ENCODE results near the gene CXCR1. TPM values are rescaled to one million over a fixed set of nuclear protein-coding genes. Genes with fewer than 3 reads are reported as not detected.

Gene CXCR1
- polyA plus RNA-seq, 1 of the 3 experiments (the other 2 are of a cell fraction): not detected

- Histone ChIP-seq H3K27ac (ENCODE audit: low read depth in 2 of 2, low read length in 1 of 2) (no peak overlapping the region), H3K9me2 (no peaks in the 10 kb centered on the region), H3F3A (replicated peaks; ENCODE audit: insufficient read depth) (no peaks in the 10 kb centered on the region), H3K4me3 (ENCODE audit: low read depth in 2 of 2, low read length in 1 of 2) (no peak overlapping the region), H3K36me3 (replicated peaks in 1 of 2; ENCODE audit: control insufficient read depth in 1 of 2, insufficient read depth in 2 of 2, low read length in 1 of 2) (no peaks in the 10 kb centered on the region), H3K27me3 (ENCODE audit: insufficient read depth) (peaks cover 13% of the 10 kb centered on the region; the same call in 1 of the 2 replicates), H3K4me1 (ENCODE audit: control insufficient read depth in 1 of 2, insufficient read depth in 2 of 2, low read depth in 1 of 2, low read length in 1 of 2) (no peaks in the 10 kb centered on the region), H3K79me2 (ENCODE audit: insufficient read depth) (no peaks in the 10 kb centered on the region), H3K9ac (no peak overlapping the region), H2AFZ (ENCODE audit: low read depth) (no peak overlapping the region), H3K9me3 (no peaks in the 10 kb centered on the region), H4K20me1 (ENCODE audit: insufficient read depth) (no peaks in the 10 kb centered on the region), H3K4me2 (no peak overlapping the region)
- ChIA-PET POLR2A (no interaction called here), CTCF (no interaction called here)
- no peak for DNase-seq
- TF ChIP-seq, protein P1, sequence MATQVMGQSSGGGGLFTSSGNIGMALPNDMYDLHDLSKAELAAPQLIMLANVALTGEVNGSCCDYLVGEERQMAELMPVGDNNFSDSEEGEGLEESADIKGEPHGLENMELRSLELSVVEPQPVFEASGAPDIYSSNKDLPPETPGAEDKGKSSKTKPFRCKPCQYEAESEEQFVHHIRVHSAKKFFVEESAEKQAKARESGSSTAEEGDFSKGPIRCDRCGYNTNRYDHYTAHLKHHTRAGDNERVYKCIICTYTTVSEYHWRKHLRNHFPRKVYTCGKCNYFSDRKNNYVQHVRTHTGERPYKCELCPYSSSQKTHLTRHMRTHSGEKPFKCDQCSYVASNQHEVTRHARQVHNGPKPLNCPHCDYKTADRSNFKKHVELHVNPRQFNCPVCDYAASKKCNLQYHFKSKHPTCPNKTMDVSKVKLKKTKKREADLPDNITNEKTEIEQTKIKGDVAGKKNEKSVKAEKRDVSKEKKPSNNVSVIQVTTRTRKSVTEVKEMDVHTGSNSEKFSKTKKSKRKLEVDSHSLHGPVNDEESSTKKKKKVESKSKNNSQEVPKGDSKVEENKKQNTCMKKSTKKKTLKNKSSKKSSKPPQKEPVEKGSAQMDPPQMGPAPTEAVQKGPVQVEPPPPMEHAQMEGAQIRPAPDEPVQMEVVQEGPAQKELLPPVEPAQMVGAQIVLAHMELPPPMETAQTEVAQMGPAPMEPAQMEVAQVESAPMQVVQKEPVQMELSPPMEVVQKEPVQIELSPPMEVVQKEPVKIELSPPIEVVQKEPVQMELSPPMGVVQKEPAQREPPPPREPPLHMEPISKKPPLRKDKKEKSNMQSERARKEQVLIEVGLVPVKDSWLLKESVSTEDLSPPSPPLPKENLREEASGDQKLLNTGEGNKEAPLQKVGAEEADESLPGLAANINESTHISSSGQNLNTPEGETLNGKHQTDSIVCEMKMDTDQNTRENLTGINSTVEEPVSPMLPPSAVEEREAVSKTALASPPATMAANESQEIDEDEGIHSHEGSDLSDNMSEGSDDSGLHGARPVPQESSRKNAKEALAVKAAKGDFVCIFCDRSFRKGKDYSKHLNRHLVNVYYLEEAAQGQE (IDR thresholded peaks at IDR 0.05; ENCODE audit: low read depth, low read length): no peak
- TF ChIP-seq MEF2A (IDR thresholded peaks at IDR 0.05; ENCODE audit: borderline replicate concordance, low read depth): no peak
- 30% methylated on average over 3 of the region's 3 CpGs for WGBS (ENCODE audit: low lambda C conversion rate)
Measured at GRCh38 chr2:218145124-218145523, 21.6 kb downstream of the CXCR1 start.

DNA sequence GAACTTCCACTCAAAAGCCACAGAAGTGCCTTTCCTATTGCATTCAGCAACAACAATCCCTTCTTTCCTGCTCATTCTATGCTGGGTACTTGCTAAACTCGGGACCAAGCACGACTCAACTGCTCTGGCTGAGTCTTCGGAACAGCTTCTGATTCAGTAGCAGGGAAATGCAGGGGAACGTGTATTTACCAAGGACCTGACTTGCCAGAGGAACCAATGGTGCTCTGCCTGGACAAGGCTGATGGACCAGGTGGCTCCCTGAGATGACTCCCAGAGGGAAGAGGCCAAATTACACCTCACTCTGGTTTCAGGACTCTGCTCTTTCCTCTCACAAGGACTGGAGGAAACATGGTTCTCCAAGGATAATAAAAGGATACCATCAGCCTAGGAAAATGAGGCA, 28.7 kb downstream of the CXCR1 start:
- H3K79me2 ChIP-seq (ENCODE audit: insufficient read depth): no peaks in the 10 kb centered on the region
- no peaks in the 10 kb centered on the region for H3K36me3 ChIP-seq (replicated peaks in 1 of 2; ENCODE audit: control insufficient read depth in 1 of 2, insufficient read depth in 2 of 2, low read length in 1 of 2)
- no peaks in the 10 kb centered on the region for H3K4me1 ChIP-seq (ENCODE audit: control insufficient read depth in 1 of 2, insufficient read depth in 2 of 2, low read depth in 1 of 2, low read length in 1 of 2)
- DNase-seq: no peak
- CTCF ChIA-PET: interaction anchor here (0.5 kb wide), 1 partner anchor 69 kb away, joined by 3 read pairs; no protein-coding TSS in a partner anchor
- 56% methylated on average over 3 of the region's 4 CpGs for WGBS (ENCODE audit: low lambda C conversion rate)
- H3K27me3 ChIP-seq (ENCODE audit: insufficient read depth): peaks cover 47% of the 10 kb centered on the region; the same call in 1 of the 2 replicates
- H3F3A ChIP-seq (replicated peaks; ENCODE audit: insufficient read depth): no peaks in the 10 kb centered on the region
- H3K27ac ChIP-seq (ENCODE audit: low read depth in 2 of 2, low read length in 1 of 2): no peak overlapping the region
- no peaks in the 10 kb centered on the region for H4K20me1 ChIP-seq (ENCODE audit: insufficient read depth)
- no peak overlapping the region for H3K4me3 ChIP-seq (ENCODE audit: low read depth in 2 of 2, low read length in 1 of 2)
- H2AFZ ChIP-seq (ENCODE audit: low read depth): no peak overlapping the region
- H3K9me2 ChIP-seq: no peaks in the 10 kb centered on the region
- POLR2A ChIA-PET: no interaction called here
- H3K9me3 ChIP-seq: no peaks in the 10 kb centered on the region
- H3K9ac ChIP-seq: no peak overlapping the region
- no peak overlapping the region for H3K4me2 ChIP-seq
- TF ChIP-seq SIN3A (IDR thresholded peaks at IDR 0.05; ENCODE audit: borderline replicate concordance, low read depth, low read length): no peak
- no peak for TF ChIP-seq RCOR1 (IDR thresholded peaks at IDR 0.05; ENCODE audit: low read length)
- TF ChIP-seq, protein P2, sequence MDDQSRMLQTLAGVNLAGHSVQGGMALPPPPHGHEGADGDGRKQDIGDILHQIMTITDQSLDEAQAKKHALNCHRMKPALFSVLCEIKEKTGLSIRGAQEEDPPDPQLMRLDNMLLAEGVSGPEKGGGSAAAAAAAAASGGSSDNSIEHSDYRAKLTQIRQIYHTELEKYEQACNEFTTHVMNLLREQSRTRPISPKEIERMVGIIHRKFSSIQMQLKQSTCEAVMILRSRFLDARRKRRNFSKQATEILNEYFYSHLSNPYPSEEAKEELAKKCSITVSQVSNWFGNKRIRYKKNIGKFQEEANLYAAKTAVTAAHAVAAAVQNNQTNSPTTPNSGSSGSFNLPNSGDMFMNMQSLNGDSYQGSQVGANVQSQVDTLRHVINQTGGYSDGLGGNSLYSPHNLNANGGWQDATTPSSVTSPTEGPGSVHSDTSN (IDR thresholded peaks at IDR 0.05): no peak
- no peak for TF ChIP-seq FOXJ3 (CRISPR knock-in tag; IDR thresholded peaks at IDR 0.05)
- no peak for TF ChIP-seq GABPA (IDR thresholded peaks at IDR 0.05; ENCODE audit: low read depth)
- TF ChIP-seq, protein P3, sequence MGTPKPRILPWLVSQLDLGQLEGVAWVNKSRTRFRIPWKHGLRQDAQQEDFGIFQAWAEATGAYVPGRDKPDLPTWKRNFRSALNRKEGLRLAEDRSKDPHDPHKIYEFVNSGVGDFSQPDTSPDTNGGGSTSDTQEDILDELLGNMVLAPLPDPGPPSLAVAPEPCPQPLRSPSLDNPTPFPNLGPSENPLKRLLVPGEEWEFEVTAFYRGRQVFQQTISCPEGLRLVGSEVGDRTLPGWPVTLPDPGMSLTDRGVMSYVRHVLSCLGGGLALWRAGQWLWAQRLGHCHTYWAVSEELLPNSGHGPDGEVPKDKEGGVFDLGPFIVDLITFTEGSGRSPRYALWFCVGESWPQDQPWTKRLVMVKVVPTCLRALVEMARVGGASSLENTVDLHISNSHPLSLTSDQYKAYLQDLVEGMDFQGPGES (IDR thresholded peaks at IDR 0.05; ENCODE audit: low read depth, low read length): no peak
- TF ChIP-seq TAF1 (IDR thresholded peaks at IDR 0.05; ENCODE audit: borderline replicate concordance, low read depth, low read length): no peak
- no peak for TF ChIP-seq USF1 (IDR thresholded peaks at IDR 0.05; ENCODE audit: borderline replicate concordance, low read depth)
- TF ChIP-seq MEF2A (IDR thresholded peaks at IDR 0.05; ENCODE audit: borderline replicate concordance, low read depth): no peak
- TF ChIP-seq NFIC (IDR thresholded peaks at IDR 0.05; ENCODE audit: borderline replicate concordance): no peak
- TF ChIP-seq CTCF (IDR thresholded peaks at IDR 0.05): no peak
- TF ChIP-seq ELF1 (IDR thresholded peaks at IDR 0.05): no peak

Data from SK-N-SH (cell line).